Loucy (cell line): ENCODE measurements around the gene GRAMD4.

ENCODE experiments used
- CTCF ChIP-seq: fragments of 200-600 bp; sonication (generic); conservative IDR thresholded peaks from 2 replicates; pipeline ENCODE4 v1.5.1; 2014; ENCODE audit warnings: mild to moderate bottlenecking, antibody characterized with exemption, low read length
- EZH2phosphoT487 ChIP-seq: fragments of 200-600 bp; IDR thresholded peaks from 2 replicates; pipeline ENCODE4 v1.6.1; 2018; ENCODE audit warnings: antibody characterized with exemption, mild to moderate bottlenecking, moderate library complexity, borderline replicate concordance

- no peak for TF ChIP-seq CTCF
- TF ChIP-seq EZH2phosphoT487: no peak
Measured at GRCh38 chr22:46638601-46639431, 18.6 kb downstream of the GRAMD4 start.
